M059J (cell line): ENCODE results near the gene WAPL. TPM values are rescaled to one million over a fixed set of nuclear protein-coding genes. Genes with fewer than 3 reads are reported as not detected.
A peak's percentile ranks its signal among the peaks of the same experiment; 100 is the strongest.

Source experiments
- DNase-seq: peaks from one replicate; pipeline ENCODE4 v3.0.0-alpha.2; 2012; ENCODE audit warnings: low read depth
- total RNA-seq: library from RNA; depleted of rRNA; stranded (reverse); fragments of >200 nt; shearing (Covaris generic); gene quantifications from 2 replicates; pipeline ENCODE4 v1.2.3, GENCODE V29; 2014

WAPL gene
- total RNA-seq, 1 experiment from 2014 or later, result 32.2 TPM

DNA sequence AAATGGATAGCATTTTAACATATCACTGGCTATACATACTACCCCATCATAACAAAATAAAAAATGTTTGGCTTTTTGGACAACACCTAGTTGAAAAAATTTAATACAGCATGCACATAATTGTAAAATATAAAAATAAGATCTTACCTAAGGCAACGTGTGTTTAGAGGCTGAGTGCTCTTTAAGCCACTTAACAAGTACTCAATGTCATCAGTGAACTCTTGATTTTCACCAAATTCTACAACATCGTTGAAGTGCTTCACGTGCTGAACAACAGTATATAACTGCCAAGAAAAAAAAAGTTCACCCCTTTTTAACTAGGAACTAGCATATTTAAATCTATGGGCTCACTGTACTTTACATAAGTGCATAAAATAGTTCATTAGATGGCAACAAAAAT lies 49.5 kb downstream of the WAPL start:
- no peak for DNase-seq

DNA sequence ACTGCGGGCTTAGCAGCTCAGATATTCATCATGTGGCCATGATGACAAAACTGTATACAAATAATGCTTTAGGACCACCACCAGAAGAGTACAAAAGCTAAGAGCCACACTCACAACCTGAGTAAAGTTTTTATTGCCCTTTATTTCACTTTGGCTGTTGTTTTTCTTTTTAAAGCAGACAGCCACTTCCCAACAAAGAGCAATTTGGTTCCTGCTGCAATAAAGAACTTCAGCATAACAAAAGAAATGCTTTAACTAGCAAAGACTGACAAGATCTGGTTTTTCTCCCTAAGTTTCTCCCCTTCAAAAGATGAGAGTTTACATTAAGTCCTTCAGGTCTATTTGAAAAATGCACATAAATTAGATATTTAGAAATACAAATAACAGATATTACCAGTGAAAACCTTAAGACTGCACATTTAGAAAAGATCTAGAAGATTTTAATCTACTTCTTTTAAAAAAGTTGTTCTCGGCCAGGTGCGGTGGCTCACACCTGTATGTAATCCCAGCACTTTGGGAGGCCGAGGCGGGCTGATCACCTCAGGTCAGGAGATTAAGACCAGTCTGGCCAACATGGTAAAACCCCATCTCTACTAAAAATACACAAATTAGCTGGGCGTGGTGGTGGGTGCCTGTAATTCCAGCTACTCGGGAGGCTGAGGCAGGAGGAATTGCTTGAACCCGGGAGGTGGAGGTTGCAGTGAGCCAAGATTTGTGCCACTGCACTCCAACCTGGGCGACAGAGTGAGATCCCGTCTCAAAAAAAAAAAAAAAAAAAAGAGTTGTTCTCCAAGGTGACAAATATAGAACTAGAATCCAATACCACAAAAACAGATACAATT lies 59.4 kb downstream of the WAPL start:
- DNase-seq, result no peak

DNA sequence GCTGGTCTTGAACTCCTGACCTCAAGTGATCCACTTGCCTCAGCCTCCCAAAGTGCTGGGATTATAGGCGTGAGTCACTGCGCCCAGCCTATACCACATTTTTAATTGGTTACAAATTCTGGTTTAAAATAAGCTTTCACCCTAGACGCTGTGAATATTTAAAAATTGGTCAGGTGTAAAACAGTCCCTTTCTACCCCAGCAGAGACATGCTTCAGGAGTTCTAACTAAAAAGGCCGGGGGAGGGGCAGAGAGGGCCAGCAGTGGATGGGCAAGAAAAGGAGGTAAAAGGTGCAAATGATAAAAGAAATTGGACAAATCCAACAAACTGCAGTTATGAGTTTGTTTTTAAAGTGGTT lies 70.0 kb downstream of the WAPL start:
- DNase-seq, result no peak

DNA sequence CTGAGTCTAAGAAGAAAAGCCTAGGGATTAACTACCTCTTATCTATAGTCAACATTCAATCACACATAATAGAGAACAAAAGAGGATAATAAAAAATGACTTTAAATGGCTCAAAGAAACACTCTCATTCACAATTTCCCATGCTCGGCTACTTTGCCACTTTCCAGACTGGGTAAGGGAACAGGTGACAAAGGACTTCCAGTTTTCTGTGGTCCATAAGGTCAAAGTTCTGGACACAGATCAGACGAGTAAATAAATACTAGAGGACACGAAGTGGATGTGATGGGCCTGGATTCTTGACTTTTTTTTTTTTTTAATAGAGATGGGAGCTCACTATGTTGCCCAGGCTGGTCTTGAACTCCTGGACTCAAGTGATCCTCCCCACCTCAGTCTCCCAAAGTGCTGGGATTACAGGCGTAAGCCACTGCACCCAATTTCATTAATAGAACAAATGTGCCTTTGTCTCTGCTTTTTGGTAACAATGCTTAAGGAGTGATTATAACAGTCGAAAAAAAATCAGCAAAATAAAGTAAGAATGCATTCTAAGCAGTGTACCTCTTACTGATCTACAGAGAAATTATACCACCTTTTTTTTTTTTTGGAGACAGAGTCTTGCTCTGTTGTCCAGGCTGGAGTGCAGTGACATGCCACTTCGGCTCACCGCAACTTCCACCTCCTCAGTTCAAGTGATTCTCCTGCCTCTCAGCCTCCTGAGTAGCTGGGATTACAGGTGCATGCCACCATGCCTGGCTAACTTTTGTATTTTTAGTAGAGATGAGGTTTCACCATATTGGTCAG lies 70.6 kb downstream of the WAPL start:
- DNase-seq, result no peak

DNA sequence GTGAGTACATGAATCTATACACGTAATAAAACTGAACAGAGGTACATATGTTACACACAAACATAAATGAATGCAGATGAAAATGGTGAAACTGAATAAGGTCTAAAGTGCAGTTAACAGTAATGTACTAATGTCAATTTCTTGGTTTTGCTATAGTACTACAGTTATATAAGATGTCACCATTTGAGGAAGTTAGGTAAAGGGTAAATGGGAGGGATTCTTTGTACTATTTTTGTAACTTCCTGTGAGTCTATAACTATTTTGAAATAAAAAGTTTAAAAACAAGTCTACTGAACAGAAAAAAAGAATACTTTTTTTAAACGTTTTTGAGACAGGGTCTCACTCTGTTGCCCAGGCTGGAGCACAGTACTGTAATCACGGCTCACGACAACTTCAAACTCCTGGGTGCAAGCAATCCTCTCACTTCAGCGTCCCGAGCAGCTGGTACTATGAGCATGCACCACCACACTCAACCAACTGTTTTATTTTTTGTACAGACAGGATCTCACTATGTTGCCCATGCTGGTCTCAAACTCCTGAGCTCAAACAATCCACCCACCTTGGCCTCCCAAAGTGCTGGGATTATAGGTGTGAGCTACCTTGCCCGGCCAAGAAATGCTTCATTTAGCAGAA lies 71.5 kb downstream of the WAPL start:
- DNase-seq, result no peak

DNA sequence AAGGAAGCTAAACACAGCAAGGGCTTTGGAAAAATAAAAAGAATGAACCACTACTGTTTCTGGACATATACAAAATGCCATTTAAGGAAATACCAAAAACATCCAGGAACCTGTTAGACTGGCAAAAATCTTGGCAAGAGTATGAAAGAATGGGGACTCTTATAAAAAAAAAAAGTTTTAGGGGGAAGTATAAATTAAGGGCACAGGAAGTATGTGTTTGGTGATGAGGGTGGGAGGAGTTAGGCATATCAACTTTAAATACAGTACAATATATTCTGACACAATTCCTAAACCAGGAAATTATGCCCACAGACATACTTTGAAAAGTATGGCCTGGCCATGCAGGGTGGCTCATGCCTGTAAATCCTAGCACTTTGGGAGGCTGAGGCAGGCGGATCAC lies 74.2 kb downstream of the WAPL start:
- DNase-seq, result no peak

DNA sequence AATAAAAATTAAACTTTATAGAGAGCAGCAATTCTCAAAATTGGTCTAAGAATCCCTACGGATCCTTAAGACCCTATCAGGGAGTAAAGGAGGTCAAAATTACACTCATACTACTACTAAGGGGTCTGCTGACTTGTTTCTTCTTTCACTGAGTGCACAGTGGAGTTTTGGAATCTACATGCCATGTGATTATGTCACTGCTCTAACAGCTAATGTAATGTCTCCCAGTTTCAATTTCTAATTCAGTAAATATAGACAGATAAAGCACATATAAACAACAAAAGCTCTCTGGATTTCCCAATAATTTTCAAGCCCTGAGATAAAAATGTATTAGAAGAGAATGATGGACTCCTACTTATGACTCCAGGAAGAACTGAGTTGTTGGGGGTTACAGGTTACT lies 74.6 kb downstream of the WAPL start:
- no peak for DNase-seq

DNA sequence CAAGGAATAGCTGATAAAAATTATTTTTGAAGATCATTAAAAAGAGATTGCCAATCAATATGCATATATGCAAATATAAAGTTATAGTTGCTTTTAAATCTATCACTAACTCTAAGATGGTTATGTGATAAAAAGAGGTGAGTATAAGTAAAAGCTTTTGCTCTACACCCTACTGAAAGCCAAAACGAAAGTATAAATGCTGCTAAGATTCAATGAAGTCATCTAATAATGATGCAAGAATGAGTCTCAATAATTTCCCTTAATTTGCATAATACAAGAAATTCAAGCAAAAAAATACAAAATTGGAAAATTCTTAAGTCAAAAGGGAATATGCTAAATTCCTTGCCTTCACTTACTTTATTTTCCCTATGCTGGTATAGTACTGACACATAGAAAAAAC lies 75.2 kb downstream of the WAPL start:
- DNase-seq, result no peak

DNA sequence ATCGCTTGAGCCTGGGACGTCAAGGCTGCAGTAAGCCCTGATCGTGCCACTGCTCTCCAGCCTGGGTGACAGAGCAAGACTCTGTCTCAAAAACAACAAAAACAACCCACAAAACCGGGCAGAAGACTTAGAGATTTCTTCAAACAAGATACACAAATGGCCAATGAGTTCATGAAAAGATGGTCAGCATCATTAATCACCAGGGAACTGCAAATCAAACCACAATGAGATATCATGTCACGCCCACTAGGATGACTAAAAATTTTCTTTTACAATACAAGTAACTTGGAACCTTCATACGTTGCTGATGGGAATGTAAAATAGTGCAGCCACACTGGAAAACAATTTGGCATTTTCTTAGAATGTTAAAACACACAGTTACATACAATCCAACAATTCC lies 77.7 kb downstream of the WAPL start:
- peak; percentile 13 for DNase-seq

DNA sequence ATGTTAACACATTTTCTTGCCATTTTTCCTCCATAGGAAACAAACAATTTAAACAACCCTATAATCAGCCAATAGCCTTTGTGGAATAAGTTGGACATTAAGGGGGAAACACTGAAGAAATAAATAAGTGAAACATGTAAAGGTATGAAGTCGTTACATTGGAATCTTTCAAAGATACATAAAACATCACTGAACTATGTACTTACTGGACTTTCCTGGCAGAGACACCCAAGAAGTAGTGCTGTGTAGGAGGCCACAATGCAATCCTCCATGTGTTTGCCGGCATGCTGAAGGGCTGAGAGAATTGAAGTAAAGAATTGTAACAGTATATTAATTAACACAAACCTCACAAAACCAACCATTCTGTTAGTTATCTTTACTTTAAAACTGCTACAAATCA lies 78.5 kb downstream of the WAPL start:
- DNase-seq, result no peak

DNA sequence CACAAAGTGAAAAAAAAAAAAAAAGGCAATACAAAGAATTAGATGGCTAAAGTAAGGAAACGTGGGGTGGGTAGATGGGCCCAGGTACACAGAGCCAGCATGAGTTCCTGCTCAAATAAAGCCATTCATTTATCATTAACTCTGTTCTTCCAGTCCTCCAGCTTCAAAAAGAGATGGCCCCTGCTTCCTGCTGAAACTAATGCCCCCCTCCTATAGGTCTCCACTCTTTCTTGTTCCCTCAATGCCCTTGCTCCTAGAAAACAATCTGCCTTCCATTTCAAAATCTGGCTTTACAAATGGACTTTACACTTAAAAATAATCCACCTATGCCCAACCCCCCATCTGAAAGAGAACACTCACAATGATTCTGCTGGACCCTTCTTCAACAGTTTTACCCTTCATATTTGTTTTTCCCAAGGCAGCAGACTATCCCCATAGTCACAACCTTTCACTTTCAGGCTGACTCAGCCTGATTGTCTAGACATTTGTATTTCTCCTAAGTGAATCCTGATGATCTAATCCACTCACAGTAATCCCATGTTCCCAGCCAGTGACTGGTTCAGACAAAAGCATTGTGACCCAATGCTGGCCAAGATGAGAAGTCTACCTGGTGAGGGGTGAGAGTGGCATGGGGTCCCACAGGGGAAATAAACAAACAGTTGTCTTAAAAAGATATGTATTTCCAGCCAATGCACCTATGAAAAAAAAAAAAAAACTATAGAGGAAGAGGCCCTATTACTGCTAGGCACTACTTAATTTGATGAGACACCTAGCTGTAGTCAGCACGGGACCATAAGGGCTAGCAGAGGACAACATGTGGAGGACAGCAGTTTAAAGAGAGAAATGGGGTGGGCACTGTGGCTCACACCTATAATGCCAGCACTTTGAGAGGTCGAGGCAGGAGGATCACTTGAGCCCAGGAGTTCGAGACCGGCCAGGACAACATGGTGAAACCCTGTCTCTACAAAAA lies 80.4 kb downstream of the WAPL start:
- DNase-seq, result peak; percentile 67

DNA sequence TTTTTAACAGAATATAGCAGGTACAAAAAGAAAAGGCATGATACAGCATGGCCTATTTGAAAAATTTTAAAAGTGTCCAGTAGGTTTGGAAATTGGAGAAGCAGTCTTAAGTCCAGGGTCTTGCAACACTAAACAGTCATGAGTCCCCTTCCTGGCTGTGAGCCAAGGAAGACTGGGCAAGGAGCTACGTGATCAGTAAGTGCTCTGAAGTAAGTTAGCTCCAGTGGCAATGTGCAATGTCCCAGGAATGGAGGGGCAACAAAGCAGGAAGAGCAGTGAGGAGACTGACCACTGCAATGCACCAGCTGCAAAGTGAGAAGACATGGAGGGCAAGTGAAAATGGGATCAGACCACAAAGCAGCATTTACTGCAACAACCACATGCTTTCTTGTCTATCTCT lies 82.0 kb downstream of the WAPL start:
- DNase-seq, result peak; percentile 50

DNA sequence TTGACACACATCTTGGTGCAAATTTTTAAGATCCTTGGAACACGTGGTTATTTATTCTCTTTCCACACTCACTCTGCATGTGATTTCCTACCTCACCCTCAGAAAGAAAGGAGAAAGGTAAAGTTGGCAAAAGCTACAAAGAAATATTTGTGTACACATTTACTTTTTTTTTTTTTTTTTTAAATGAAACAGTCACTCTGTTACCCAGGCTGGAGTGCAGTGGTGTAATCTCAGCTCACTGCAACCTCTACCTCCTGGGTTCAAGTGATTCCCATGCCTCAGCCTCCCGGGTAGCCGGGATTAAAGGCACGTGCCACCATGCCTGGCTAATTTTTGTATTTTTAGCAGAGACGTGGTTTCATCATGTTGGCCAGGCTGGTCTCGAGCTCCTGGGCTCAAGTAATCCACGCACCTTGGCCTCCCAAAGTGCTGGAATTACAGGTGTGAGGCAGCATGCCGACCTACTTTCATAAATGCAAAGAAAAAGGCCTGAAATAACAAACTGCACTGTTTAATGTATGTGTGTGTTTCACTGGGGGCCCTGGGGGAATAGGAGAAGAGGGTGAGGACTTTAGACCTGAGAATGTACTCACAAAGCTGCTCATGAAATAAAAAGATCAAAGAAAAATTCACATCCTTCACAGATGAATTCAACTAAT lies 83.4 kb downstream of the WAPL start:
- no peak for DNase-seq

DNA sequence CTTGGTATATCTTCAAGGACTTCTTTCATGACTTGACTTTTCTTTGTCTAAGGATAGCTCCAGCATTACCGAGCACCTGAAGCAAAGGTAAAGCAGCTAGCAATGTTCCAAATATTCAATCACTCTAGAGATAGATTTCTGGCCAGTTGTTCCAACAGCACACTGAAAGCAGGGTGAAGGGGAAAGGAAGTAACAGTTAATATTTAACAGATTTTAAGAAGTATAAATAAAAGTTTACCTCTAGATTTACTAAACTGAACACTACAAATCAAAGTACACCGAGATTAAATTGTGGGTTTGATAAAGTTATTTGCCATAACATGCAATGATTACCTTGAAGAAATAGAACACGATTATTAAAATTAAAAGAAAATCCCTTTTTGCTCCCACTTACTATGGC lies 84.1 kb downstream of the WAPL start:
- no peak for DNase-seq

DNA sequence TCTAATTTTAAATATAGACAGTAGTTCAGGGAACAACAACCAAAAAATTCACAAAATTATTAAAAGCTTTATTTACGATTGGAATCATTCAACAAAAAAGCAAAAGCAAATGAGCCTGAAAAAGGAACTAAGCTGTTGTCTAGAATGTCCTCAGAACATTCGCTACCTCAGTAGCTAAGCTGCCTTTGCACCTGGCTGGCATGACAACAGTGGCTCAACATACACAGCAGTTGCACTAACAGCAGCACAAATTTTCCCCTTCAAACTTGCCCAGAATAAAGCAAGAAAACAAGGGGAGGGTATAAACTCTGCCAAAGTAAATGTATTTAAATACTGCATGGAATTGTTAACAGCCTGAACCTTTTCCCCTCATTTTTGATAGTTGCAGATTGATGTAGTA lies 84.6 kb downstream of the WAPL start:
- no peak for DNase-seq

DNA sequence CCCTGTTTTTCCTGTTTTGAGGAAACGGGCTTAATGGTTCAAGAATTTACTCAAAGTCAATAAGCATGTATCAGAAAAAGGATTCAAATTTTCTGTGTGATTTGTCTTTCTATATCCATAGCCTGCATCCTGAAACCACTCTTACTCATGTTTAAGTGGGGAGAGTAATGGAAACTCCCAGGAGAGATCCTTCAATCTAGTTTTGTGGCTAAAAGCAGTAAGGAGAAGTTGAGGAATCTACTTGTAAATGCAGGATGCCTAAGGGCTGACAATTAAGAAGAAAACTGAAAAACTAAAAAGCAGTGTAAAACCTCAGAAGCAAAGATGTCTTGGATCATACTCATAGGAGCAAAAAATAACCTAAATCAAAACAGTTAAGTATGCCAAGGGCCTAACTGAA lies 86.9 kb downstream of the WAPL start:
- no peak for DNase-seq

DNA sequence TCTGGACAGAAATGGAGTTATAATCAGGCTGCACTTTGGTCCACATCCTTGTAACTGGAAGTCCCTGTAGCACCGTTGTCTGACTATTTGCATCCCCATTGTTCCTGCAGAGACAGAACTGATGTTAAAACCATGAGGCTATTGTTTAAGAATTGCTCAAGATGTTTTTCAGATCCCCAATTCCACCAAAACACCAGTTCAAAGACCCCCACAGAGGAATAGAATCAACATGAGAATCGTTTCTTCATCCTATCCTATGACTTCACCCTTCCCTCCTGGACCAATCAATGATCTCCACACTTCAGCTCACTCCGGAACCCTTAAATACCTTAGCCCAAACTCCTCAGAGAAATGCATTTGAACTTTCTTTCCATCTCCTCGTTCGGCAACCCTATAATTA lies 97.9 kb downstream of the WAPL start:
- no peak for DNase-seq

DNA sequence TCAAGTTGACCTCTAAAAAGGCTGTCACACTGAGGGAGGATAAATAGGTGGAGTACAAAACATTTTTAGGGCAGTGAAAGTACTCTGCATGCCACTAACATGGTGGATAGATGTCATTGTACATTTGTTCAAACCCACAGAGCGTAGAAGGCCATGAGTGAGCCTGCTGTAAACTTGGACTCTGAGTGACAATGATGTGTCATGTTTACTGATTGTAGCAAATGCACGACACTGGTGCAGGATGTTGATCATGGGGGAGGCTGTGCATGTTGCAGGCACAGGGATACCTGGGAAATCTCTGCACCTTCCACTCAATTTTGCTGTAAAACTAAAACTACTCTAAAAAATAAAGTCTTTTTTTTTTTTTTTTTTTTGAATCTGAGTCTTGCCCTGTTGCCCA lies 102.5 kb downstream of the WAPL start:
- no peak for DNase-seq

DNA sequence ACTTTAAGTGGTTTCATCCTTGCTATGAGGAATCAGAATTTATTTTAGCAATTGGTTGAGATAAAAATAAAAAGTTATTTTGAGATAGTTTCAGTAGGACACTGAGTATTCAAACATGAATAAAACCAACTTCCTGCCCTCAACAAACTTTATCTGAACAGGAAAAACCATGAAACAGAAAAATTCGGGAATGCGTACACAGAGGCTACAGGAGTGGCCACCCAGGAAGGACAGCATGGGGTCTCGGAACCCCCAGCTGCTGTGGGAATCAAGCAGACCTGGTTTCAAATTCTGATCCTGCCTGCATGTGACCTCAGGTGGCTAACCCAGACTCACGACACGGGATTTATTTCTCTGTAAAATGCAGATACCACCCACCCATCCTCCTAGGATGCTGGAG lies 106.0 kb downstream of the WAPL start:
- no peak for DNase-seq

DNA sequence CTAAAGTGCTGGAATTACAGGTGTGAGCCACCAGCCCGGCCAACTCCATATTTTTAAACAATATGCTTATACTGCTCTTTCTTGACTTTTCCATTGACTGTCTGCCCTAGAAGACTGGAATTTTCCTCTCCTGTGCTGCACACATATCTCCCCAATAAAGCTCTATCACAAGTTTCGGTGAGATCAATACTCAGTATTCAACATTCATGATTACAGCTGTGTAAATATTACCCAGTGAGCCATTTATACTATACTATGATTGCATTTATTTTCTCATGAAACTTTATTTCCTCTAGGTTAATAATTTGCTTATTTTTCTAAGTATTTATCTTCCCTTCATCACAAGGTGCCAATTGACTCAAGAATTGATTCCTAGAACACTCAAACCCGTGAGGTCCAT lies 106.5 kb downstream of the WAPL start:
- DNase-seq, result no peak

DNA sequence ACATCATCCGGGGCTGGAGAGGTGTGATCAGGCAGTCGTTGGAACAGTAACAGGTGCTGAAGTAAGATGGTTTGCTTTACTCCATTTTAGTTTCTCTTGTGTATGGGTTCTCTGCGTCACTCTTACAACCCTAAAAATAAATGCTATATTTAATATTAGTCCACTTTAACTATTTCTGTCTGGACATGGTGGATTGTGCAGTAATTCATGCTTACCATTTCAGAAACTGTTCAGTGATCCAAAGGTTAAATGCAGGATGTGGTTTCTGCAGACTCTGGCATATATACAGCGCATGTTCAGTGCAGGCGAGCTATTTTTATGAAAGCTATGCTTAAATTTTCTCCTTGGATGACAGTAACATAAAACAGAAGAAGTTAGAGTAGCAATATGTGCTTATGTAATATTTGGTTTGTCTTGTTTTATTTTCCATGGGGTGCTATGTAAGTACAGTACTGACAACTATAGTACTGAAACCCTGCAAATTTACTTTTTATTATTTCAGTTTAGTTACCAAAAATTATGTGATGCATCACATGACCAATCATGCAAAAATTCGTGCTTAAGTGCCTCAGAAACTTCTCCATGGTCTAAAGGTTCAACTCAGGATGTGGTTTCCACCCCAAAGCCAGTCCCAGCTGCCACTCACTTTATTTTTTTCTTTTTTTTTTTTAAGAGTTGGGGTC lies 108.4 kb downstream of the WAPL start:
- DNase-seq, result no peak
